B cell (primary cell): ENCODE data around the gene SPDYC. TPM values are rescaled to one million over a fixed set of nuclear protein-coding genes. Genes with fewer than 3 reads are reported as not detected.

Experiments
- ATAC-seq: fragments of 200-7000 bp; cut with Tn5 transposase; one replicate; pipeline ENCODE4 v1.10.0; 2021; ENCODE audit warnings: low read depth, mild to moderate bottlenecking, moderate number of reproducible peaks, moderate library complexity
- CTCF ChIA-PET: fragments of 350-600 bp; sonication (Branson Sonifier 250); formaldehyde crosslinking; loops from one replicate; lab custom pipeline; 2021; ENCODE audit warnings: antibody characterized with exemption, inconsistent platforms; lab: Charles Lee
- POLR2A ChIA-PET: fragments of 350-600 bp; sonication (Branson Sonifier 250); formaldehyde crosslinking; loops from one replicate; lab custom pipeline; 2021; ENCODE audit warnings: antibody characterized with exemption; lab: Charles Lee
- DNase-seq: peaks from one replicate; pipeline ENCODE4 v3.0.0; 2013
- H2AFZ ChIP-seq: 2 replicates; pipeline ENCODE4 v1.6.1; 2012; ENCODE audit warnings: mild to moderate bottlenecking, low read depth, low read length; ENCODE audit not compliant: insufficient read depth, poor library complexity, severe bottlenecking
- H3K27ac ChIP-seq, 2 donors: 1 replicate in 1 of 2; 2 replicates in 1 of 2; pipeline ENCODE4 v1.5.1; 2012 to 2013; ENCODE audit warnings: low read length in 2 of 2, mild to moderate bottlenecking in 2 of 2, moderate library complexity in 1 of 2
- H3K27me3 ChIP-seq, 4 experiments: fragments of 200-600 bp in 1 of 4; sonication (generic) in 1 of 4; replicated peaks in 1 of 4; 1 replicate in 2 of 4; 2 replicates in 2 of 4; pipeline versions ENCODE4 v1.6.1 to v1.7.0; 2013 to 2016; ENCODE audit warnings: low read length in 3 of 4, mild to moderate bottlenecking in 2 of 4, mixed read lengths in 1 of 4, moderate library complexity in 1 of 4; ENCODE audit not compliant: insufficient read depth in 4 of 4, control insufficient read depth in 3 of 4; ENCODE audit errors: control extremely low read depth in 1 of 4
- H3K36me3 ChIP-seq, 2 experiments: replicated peaks in 1 of 2; 1 replicate in 1 of 2; 2 replicates in 1 of 2; pipeline versions ENCODE4 v1.6.1 to v1.7.1; 2013; ENCODE audit warnings: low read length in 1 of 2; ENCODE audit not compliant: insufficient read depth in 2 of 2, control insufficient read depth in 1 of 2; ENCODE audit errors: control extremely low read depth in 1 of 2, extremely low read depth in 1 of 2
- H3K4me1 ChIP-seq, 2 donors: fragments of 200-600 bp in 1 of 2; sonication (generic) in 1 of 2; 1 replicate in 1 of 2; 2 replicates in 1 of 2; pipeline versions ENCODE4 v1.5.1 to v1.6.1; 2013 to 2017; ENCODE audit warnings: low read length in 2 of 2; ENCODE audit not compliant: control insufficient read depth in 2 of 2, insufficient read depth in 2 of 2
- H3K4me2 ChIP-seq: replicated peaks from 2 replicates; pipeline ENCODE3; 2012; ENCODE audit warnings: mild to moderate bottlenecking, low read depth, low read length; ENCODE audit not compliant: poor library complexity, severe bottlenecking
- H3K4me3 ChIP-seq, 5 experiments: fragments of 200-600 bp in 1 of 5; sonication (generic) in 1 of 5; 1 replicate in 3 of 5; 2 replicates in 2 of 5; pipeline versions ENCODE4 v1.5.1 to v1.7.0; 2011 to 2016; ENCODE audit warnings: low read length in 4 of 5, mild to moderate bottlenecking in 4 of 5, low read depth in 2 of 5, control low read depth in 1 of 5, moderate library complexity in 1 of 5; ENCODE audit not compliant: insufficient read depth in 1 of 5; ENCODE audit errors: control extremely low read depth in 1 of 5, extremely low read depth in 1 of 5
- H3K79me2 ChIP-seq: fragments of 200-600 bp; sonication (generic); one replicate; pipeline ENCODE4 v1.6.0; 2016; ENCODE audit warnings: low read length; ENCODE audit not compliant: control insufficient read depth, insufficient read depth
- H3K9ac ChIP-seq: fragments of 200-600 bp; sonication (generic); 2 replicates; pipeline ENCODE4 v1.6.1; 2017; ENCODE audit warnings: mild to moderate bottlenecking, low read length, moderate library complexity
- H3K9me3 ChIP-seq, 3 donors: one replicate each; pipeline versions ENCODE4 v1.6.1 to v1.7.1; 2013; ENCODE audit warnings: low read length in 2 of 3; ENCODE audit not compliant: control insufficient read depth in 2 of 3, insufficient read depth in 1 of 3; ENCODE audit errors: control extremely low read depth in 1 of 3
- H4K20me1 ChIP-seq: 2 replicates; pipeline ENCODE4 v1.6.0; 2012; ENCODE audit warnings: mild to moderate bottlenecking, low read length; ENCODE audit not compliant: insufficient read depth, control insufficient read depth, poor library complexity, severe bottlenecking
- H3K27ac Mint-ChIP-seq: one replicate; pipeline ENCODE4 v1.8.0; 2021; ENCODE audit warnings: mixed read lengths
- H3K27me3 Mint-ChIP-seq: one replicate; pipeline ENCODE4 v1.8.0; 2021; ENCODE audit warnings: mixed read lengths
- H3K4me1 Mint-ChIP-seq: one replicate; pipeline ENCODE4 v1.8.0; 2021; ENCODE audit warnings: mixed read lengths
- H3K4me3 Mint-ChIP-seq: one replicate; pipeline ENCODE4 v1.8.0; 2021; ENCODE audit warnings: mixed read lengths
- H3K9me3 Mint-ChIP-seq: one replicate; pipeline ENCODE4 v1.8.0; 2022; ENCODE audit warnings: mixed read lengths; ENCODE audit not compliant: insufficient read depth
- EZH2 ChIP-seq: IDR thresholded peaks from 2 replicates; pipeline ENCODE4 v1.6.1; 2012; ENCODE audit warnings: borderline replicate concordance, low read depth, mild to moderate bottlenecking, moderate library complexity, low read length; ENCODE audit not compliant: insufficient read depth, poor library complexity, severe bottlenecking
- WGBS: methylation state at CpG from one replicate; pipeline ENCODE4 v1.1.5; 2013; ENCODE audit warnings: missing lambda C conversion rate; ENCODE audit not compliant: insufficient coverage; 5-methylcytosine and 5-hydroxymethylcytosine counted together
- intact Hi-C: fragments of 100-400 bp; cut with micrococcal nuclease; formaldehyde crosslinking; loops from one replicate; pipeline ENCODE4 v1.10.0; 2022
- polyA plus RNA-seq: library from polyadenylated mRNA; depleted of rRNA; stranded (reverse); fragments of >200 nt; gene quantifications from 2 replicates; pipeline ENCODE4 v1.2.3, GENCODE V29; 2012
- total RNA-seq, 2 donors: library from RNA; stranded (reverse); fragments of 120-200 nt in 1 of 2; gene quantifications; 1 replicate in 1 of 2; 2 replicates in 1 of 2; pipeline versions ENCODE4 v1.2.3 to v1.2.4, GENCODE V29; 2013 to 2022
- TF ChIP-seq, protein P1 (sequence below): fragments of 200-600 bp; IDR thresholded peaks from one replicate; pipeline ENCODE4 v1.8.0; 2022; ENCODE audit warnings: antibody characterized with exemption, mild to moderate bottlenecking

The SPDYC gene
- total and polyA plus RNA-seq, 2 donors (not counting 1 experiment from before 2014, with no cell fraction given) = not detected

DNA sequence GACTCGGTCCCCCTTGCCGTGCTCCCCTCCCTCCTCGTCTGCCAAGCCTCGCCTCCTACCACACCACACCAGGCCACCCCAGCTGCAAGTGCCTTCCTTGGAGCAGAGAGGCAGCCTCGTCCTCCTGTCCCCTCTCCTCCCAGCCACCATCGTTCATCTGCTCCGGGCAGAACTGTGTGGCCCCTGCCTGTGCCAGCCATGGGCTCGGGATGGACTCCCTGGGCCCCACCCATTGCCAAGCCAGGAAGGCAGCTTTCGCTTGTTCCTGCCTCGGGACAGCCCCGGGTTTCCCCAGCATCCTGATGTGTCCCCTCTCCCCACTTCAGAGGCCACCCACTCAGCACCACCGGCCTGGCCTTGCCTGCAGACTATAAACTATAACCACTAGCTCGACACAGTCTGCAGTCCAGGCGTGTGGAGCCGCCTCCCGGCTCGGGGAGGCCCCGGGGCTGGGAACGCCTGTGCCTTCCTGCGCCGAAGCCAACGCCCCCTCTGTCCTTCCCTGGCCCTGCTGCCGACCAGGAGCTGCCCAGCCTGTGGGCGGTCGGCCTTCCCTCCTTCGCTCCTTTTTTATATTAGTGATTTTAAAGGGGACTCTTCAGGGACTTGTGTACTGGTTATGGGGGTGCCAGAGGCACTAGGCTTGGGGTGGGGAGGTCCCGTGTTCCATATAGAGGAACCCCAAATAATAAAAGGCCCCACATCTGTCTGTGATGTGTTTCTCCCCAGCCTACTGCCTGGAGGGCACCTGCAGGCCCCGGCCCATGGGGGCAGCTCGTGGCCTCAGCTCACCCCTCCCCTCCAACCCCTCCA is 41.5 kb downstream of the SPDYC start:
- H3K27me3 Mint-ChIP-seq = no peaks in the 10 kb centered on the region
- H3K4me3 Mint-ChIP-seq = no peak overlapping the region
- Histone ChIP-seq H3K9ac (no peak overlapping the region), H3K9me3 (no peaks in the 10 kb centered on the region), H3K4me2 (no peak overlapping the region), H3K4me3 (no peak overlapping the region), H3K27me3 (no peaks in the 10 kb centered on the region), H3K27ac (no peak overlapping the region), H3K36me3 (peaks cover 0 to 52% of the 10 kb centered on the region in 2 experiments), H3K79me2 (no peaks in the 10 kb centered on the region), H2AFZ (no peak overlapping the region), H3K4me1 (peaks cover 8 to 13% of the 10 kb centered on the region in 2 donors), H4K20me1 (no peaks in the 10 kb centered on the region)
- POLR2A ChIA-PET = no interaction called here
- H3K9me3 Mint-ChIP-seq = no peaks in the 10 kb centered on the region
- TF ChIP-seq, protein P1, sequence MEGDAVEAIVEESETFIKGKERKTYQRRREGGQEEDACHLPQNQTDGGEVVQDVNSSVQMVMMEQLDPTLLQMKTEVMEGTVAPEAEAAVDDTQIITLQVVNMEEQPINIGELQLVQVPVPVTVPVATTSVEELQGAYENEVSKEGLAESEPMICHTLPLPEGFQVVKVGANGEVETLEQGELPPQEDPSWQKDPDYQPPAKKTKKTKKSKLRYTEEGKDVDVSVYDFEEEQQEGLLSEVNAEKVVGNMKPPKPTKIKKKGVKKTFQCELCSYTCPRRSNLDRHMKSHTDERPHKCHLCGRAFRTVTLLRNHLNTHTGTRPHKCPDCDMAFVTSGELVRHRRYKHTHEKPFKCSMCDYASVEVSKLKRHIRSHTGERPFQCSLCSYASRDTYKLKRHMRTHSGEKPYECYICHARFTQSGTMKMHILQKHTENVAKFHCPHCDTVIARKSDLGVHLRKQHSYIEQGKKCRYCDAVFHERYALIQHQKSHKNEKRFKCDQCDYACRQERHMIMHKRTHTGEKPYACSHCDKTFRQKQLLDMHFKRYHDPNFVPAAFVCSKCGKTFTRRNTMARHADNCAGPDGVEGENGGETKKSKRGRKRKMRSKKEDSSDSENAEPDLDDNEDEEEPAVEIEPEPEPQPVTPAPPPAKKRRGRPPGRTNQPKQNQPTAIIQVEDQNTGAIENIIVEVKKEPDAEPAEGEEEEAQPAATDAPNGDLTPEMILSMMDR = no peak
- TF ChIP-seq EZH2 = no peak
- CTCF ChIA-PET = interaction anchor here (0.6 to 1.3 kb wide), 3 partner anchors 11 to 572 kb away, joined by 3 to 4 read pairs (median 3); partner anchors contain the start of gene CDC42EP2
- intact Hi-C loops = no loop called here
- no peak for DNase-seq
- peaks cover 7% of the 10 kb centered on the region for H3K4me1 Mint-ChIP-seq
- 93% methylated on average over 20 of the region's 29 CpGs for WGBS
- ATAC-seq = no peak
- no peak overlapping the region for H3K27ac Mint-ChIP-seq

DNA sequence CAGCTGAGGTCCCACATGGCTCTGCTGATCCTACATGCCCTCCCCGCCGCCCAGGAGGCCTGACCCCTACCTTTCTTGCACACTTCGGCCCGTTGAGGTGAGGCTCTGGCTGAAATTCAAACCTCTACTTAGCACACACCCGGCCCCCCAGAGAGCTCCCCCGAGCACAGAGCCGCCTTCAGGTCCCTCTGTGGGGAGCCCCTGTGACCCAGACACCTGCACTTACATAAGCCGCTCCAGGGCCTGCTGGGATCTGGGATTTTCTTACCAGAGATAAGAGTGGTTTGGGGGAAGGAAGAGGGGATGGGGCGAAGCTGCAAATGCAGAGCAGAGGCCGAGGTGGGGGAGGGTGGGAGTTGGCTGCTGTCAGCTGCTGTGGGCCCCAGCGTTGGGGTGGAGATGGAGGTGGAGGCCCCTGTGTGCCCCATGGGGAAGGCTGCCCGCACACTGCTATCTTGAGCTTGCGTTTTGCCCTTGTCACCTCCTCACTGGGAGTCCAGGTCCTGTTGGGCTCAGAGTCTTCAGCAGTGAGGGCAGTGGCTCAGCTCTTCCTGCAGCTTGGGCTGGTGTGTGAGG is 42.3 kb downstream of the SPDYC start:
- H3K4me2 ChIP-seq = no peak overlapping the region

More for the DNA sequence above, 42.3 kb downstream of the SPDYC start:
- WGBS = 27% methylated on average over 11 of the region's 13 CpGs
- ATAC-seq = no peak
- no peak for TF ChIP-seq EZH2
- TF ChIP-seq, protein P1 = no peak
- intact Hi-C loops = no loop called here
- ChIA-PET POLR2A (no interaction called here), CTCF (interaction anchor here (0.6 to 1.0 kb wide), 2 partner anchors 102 to 573 kb away, joined by 3 to 4 read pairs; partner anchors contain the start of gene CDC42EP2)
- Histone ChIP-seq H3K79me2 (no peaks in the 10 kb centered on the region), H2AFZ (no peak overlapping the region), H3K4me1 (peaks cover 8 to 13% of the 10 kb centered on the region in 2 donors), H3K36me3 (peaks cover 0 to 43% of the 10 kb centered on the region in 2 experiments), H3K27ac (no peak overlapping the region), H3K9me3 (no peaks in the 10 kb centered on the region), H3K4me3 (no peak overlapping the region), H4K20me1 (no peaks in the 10 kb centered on the region), H3K27me3 (no peaks in the 10 kb centered on the region), H3K9ac (no peak overlapping the region)
- H3K9me3 Mint-ChIP-seq = no peaks in the 10 kb centered on the region
- peaks cover 7% of the 10 kb centered on the region for H3K4me1 Mint-ChIP-seq
- H3K27ac Mint-ChIP-seq = no peak overlapping the region
- H3K27me3 Mint-ChIP-seq = no peaks in the 10 kb centered on the region
- DNase-seq = no peak
- H3K4me3 Mint-ChIP-seq = no peak overlapping the region
